Endothelial cell of umbilical vein (primary cell): ENCODE data around the gene TMEM94. TPM values are rescaled to one million over a fixed set of nuclear protein-coding genes. Genes with fewer than 3 reads are reported as not detected.

Experiments used
- BruUV-seq: library from RNA; stranded (reverse); fragments of 400-500 nt; replicated peaks from 2 replicates; lab custom pipeline; 2021; lab: Mats Ljungman, UMichigan
- CTCF ChIA-PET: fragments of 300-600, 350-600 bp; sonication (Branson Sonifier 250); formaldehyde crosslinking; loops from one replicate; lab custom pipeline; 2021; ENCODE audit warnings: antibody characterized with exemption, inconsistent platforms; lab: Charles Lee
- POLR2A ChIA-PET: fragments of 300-600, 350-600 bp; sonication (Branson Sonifier 250); formaldehyde crosslinking; loops from one replicate; lab custom pipeline; 2021; ENCODE audit warnings: antibody characterized with exemption, inconsistent platforms; lab: Charles Lee
- DNase-seq: peaks from one replicate; pipeline ENCODE4 v3.0.0-alpha.2; 2011; ENCODE audit warnings: low read depth, low spot score
- FAIRE-seq: peaks from 2 replicates; lab custom pipeline; 2011; peaks lifted over from hg19 to GRCh38; lab: Jason Lieb, UNC
- H2AFZ ChIP-seq: 2 replicates; pipeline ENCODE4 v1.6.0; 2012; ENCODE audit warnings: low read depth, low read length, control low read depth, inconsistent platforms
- H3K27ac ChIP-seq: 2 replicates; pipeline ENCODE4 v1.5.1; 2011; ENCODE audit warnings: low read depth, mild to moderate bottlenecking, control low read depth, low read length, moderate library complexity; ENCODE audit not compliant: insufficient read depth
- H3K27me3 ChIP-seq, 2 experiments: 2 replicates each; pipeline versions ENCODE4 v1.6.0 to v1.6.1; 2011; ENCODE audit warnings: low read length in 2 of 2, mixed read lengths in 1 of 2; ENCODE audit not compliant: control insufficient read depth in 2 of 2, insufficient read depth in 2 of 2
- H3K36me3 ChIP-seq, 2 experiments: 2 replicates in 1 of 2; 3 replicates in 1 of 2; pipeline ENCODE4 v1.5.1; 2011; ENCODE audit warnings: low read length in 2 of 2, mild to moderate bottlenecking in 1 of 2, moderate library complexity in 1 of 2; ENCODE audit not compliant: control insufficient read depth in 2 of 2, insufficient read depth in 2 of 2; ENCODE audit errors: extremely low read depth in 1 of 2
- H3K4me1 ChIP-seq: 3 replicates; pipeline ENCODE4 v1.5.1; 2011; ENCODE audit warnings: mild to moderate bottlenecking, low read length; ENCODE audit not compliant: control insufficient read depth, insufficient read depth; ENCODE audit errors: extremely low read depth
- H3K4me2 ChIP-seq: 2 replicates; pipeline ENCODE4 v1.6.1; 2011; ENCODE audit warnings: low read length, control low read depth, mixed read lengths; ENCODE audit not compliant: insufficient read depth
- H3K4me3 ChIP-seq, 3 experiments: fragments of 200-600 bp in 1 of 3; sonication (generic), shearing (Covaris generic) in 1 of 3; replicated peaks in 1 of 3; 2 replicates each; pipeline ENCODE4 v1.5.1; 2011 to 2016; ENCODE audit warnings: control low read depth in 3 of 3, low read length in 3 of 3, mild to moderate bottlenecking in 2 of 3, inconsistent platforms in 1 of 3, low read depth in 1 of 3, moderate library complexity in 1 of 3; ENCODE audit not compliant: insufficient read depth in 1 of 3
- H3K79me2 ChIP-seq: 2 replicates; pipeline ENCODE4 v1.6.0; 2012; ENCODE audit warnings: low read length, inconsistent platforms; ENCODE audit not compliant: control insufficient read depth, insufficient read depth
- H3K9ac ChIP-seq: replicated peaks from 2 replicates; pipeline ENCODE3; 2011; ENCODE audit warnings: low read length, control low read depth; ENCODE audit not compliant: insufficient read depth; ENCODE audit errors: extremely low read depth
- H3K9me1 ChIP-seq: replicated peaks from 3 replicates; pipeline ENCODE4 v1.6.0; 2011; ENCODE audit warnings: mild to moderate bottlenecking, low read length; ENCODE audit not compliant: control insufficient read depth, insufficient read depth; ENCODE audit errors: extremely low read depth
- H3K9me3 ChIP-seq: replicated peaks from 2 replicates; pipeline ENCODE4 v1.5.1; 2012; ENCODE audit warnings: low read length, inconsistent platforms; ENCODE audit not compliant: control insufficient read depth, insufficient read depth
- H4K20me1 ChIP-seq: replicated peaks from 2 replicates; pipeline ENCODE3; 2011; ENCODE audit warnings: mild to moderate bottlenecking, low read length; ENCODE audit not compliant: control insufficient read depth, insufficient read depth; ENCODE audit errors: extremely low read depth
- CTCF ChIP-seq, 2 donors: IDR thresholded peaks; 1 replicate in 1 of 2; 2 replicates in 1 of 2; pipeline ENCODE4 v1.5.1; 2011; ENCODE audit warnings: low read length in 2 of 2, mild to moderate bottlenecking in 2 of 2, moderate library complexity in 2 of 2, control low read depth in 1 of 2, inconsistent platforms in 1 of 2, low read depth in 1 of 2; ENCODE audit not compliant: insufficient read depth in 1 of 2; ENCODE audit errors: extremely low read depth in 1 of 2
- FOS ChIP-seq: IDR thresholded peaks from 2 replicates; pipeline ENCODE4 v1.6.1; 2011; ENCODE audit warnings: mild to moderate bottlenecking, low read length, moderate library complexity, borderline replicate concordance; ENCODE audit not compliant: insufficient read depth
- GATA2 ChIP-seq: IDR thresholded peaks from 2 replicates; pipeline ENCODE4 v1.7.0; 2011; ENCODE audit warnings: low read depth, mild to moderate bottlenecking, moderate library complexity, mixed read lengths, low read length; ENCODE audit not compliant: insufficient read length, insufficient read depth
- MYC ChIP-seq: IDR thresholded peaks from one replicate; pipeline ENCODE4 v1.6.1; 2011; ENCODE audit warnings: mild to moderate bottlenecking, low read depth, low read length
- POLR2A ChIP-seq: IDR thresholded peaks from 2 replicates; pipeline ENCODE4 v1.6.1; 2012; ENCODE audit warnings: low read depth, mild to moderate bottlenecking, control low read depth, low read length
- POLR2AphosphoS5 ChIP-seq: IDR thresholded peaks from 2 replicates; pipeline ENCODE4 v1.6.1; 2012; ENCODE audit warnings: low read depth, mild to moderate bottlenecking, control low read depth, low read length, moderate library complexity; ENCODE audit not compliant: insufficient read depth
- dilution Hi-C: fragments of 300-500 bp; cut with MboI; formaldehyde crosslinking; loops from one replicate; pipeline ENCODE4 v1.15.0; 2019; ENCODE audit warnings: low sequenced_read_pairs; ENCODE audit not compliant: extremely low pct_ligation_motif_present
- intact Hi-C: fragments of 100-400 bp; cut with micrococcal nuclease; formaldehyde crosslinking; loops from one replicate; pipeline ENCODE4 v1.10.0; 2022
- polyA plus RNA-seq, 4 experiments: library from polyadenylated mRNA; depleted of rRNA in 3 of 4; stranded (reverse) in 3 of 4; unstranded in 1 of 4; fragments of >200 nt; gene quantifications; 2 replicates each; pipeline versions ENCODE4 v1.2.1 to v1.2.3, GENCODE V29; 2011 to 2012; ENCODE audit warnings: missing spikeins in 1 of 4
- total RNA-seq: library from RNA; stranded (reverse); gene quantifications from 2 replicates; pipeline ENCODE4 v1.2.3, GENCODE V29; 2021

The TMEM94 gene
- total and polyA plus RNA-seq, 2 donors (not counting 3 experiments of a cell fraction or from before 2014, with no cell fraction given) = 69.2 to 75.9 TPM

DNA sequence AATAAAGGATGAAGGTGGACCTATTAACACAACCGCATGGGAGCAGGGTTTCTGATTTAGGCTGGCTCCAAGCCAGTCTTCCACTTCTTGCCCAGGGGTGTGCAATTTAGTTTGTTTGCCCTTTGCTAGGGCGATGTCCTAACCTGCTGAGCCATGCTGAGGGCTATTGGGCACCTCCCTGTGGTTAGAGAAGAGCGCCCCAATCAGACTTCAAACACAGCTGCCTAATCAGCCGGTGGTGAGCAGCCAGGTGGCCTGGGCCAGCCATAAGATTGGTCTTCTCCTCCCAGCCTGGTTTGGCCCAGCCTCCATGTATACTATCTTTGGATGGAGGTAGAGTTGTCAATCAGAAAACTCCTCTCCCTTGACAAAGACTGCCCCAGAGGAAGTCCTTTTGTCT lies 15.7 kb downstream of the TMEM94 start:
- no peaks in the 10 kb centered on the region for H3K79me2 ChIP-seq
- no peaks in the 10 kb centered on the region for H3K9me3 ChIP-seq
- no peak for DNase-seq
- H3K9ac ChIP-seq = no peak overlapping the region
- no peak for FAIRE-seq
- no peak for TF ChIP-seq GATA2
- no peak for TF ChIP-seq FOS
- TF ChIP-seq POLR2AphosphoS5 = no peak
- TF ChIP-seq MYC = no peak
- no peak for TF ChIP-seq CTCF (IDR thresholded peaks at IDR 0.05; ENCODE audit: extremely low read depth in 1 of 2, insufficient read depth in 1 of 2, low read depth in 1 of 2, low read length in 2 of 2)
- H3K4me1 ChIP-seq = peaks cover 11% of the 10 kb centered on the region
- no peak overlapping the region for H3K4me3 ChIP-seq
- no peak overlapping the region for H3K4me2 ChIP-seq
- CTCF ChIA-PET = interaction anchor here (2.4 kb wide), 1 partner anchor 10 kb away, joined by 6 read pairs; no protein-coding TSS in a partner anchor
- no peak overlapping the region for H3K27ac ChIP-seq
- no peaks in the 10 kb centered on the region for H3K27me3 ChIP-seq
- H2AFZ ChIP-seq = no peak overlapping the region
- H4K20me1 ChIP-seq = no peaks in the 10 kb centered on the region
- BruUV-seq = no TSS peak
- intact Hi-C loops = no loop called here
- dilution Hi-C loops = no loop called here
- peaks cover 0 to 12% of the 10 kb centered on the region in 2 experiments for H3K36me3 ChIP-seq
- POLR2A ChIA-PET = no interaction called here
- no peaks in the 10 kb centered on the region for H3K9me1 ChIP-seq

DNA sequence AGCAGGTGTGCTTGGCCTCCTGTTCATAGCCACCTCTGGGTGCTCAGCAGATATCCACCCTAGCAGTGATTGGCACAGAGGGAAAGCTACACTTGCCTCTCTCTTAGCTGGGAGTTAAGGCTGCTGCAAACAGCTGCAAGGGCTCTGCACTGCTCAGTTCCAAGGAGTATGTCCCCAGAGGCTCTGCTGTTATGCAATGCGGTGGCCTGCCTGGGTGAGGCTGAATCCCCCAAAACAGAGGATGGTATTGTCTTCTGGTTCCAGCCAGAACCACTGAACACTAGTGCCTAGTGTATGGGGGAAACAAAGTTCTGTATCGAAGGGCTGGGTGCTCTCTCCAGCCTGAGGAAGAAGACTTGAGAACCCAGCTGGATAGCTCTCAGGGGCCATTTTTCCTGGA lies 16.8 kb downstream of the TMEM94 start:
- Histone ChIP-seq H3K27me3 (no peaks in the 10 kb centered on the region), H3K4me2 (no peak overlapping the region), H3K36me3 (peaks cover 0 to 12% of the 10 kb centered on the region in 2 experiments), H3K79me2 (no peaks in the 10 kb centered on the region), H3K9me1 (no peaks in the 10 kb centered on the region), H3K27ac (no peak overlapping the region), H4K20me1 (no peaks in the 10 kb centered on the region), H3K9me3 (no peaks in the 10 kb centered on the region), H3K4me3 (no peak overlapping the region), H3K4me1 (peaks cover 11% of the 10 kb centered on the region), H3K9ac (no peak overlapping the region), H2AFZ (no peak overlapping the region)
- intact Hi-C loops = no loop called here
- no peak for TF ChIP-seq POLR2A
- POLR2A ChIA-PET = no interaction called here
- dilution Hi-C loops = no loop called here
- DNase-seq (no peak), FAIRE-seq (no peak)
- BruUV-seq = no TSS peak
- CTCF ChIA-PET = interaction anchor here (1.1 kb wide), 1 partner anchor 41 kb away, joined by 3 read pairs; no protein-coding TSS in a partner anchor
